Nephron (organoid): ENCODE data around the gene ITGB1BP1.

Experiments used
- H3K27ac Mint-ChIP-seq, 3 experiments: 2 replicates each; pipeline ENCODE4 v1.8.0; 2020; ENCODE audit warnings: mixed read lengths in 3 of 3, mild to moderate bottlenecking in 2 of 3, moderate library complexity in 1 of 3
- H3K27me3 Mint-ChIP-seq: 2 replicates; pipeline ENCODE4 v1.8.0; 2021; ENCODE audit warnings: low read depth, mild to moderate bottlenecking, moderate library complexity, mixed read lengths
- H3K36me3 Mint-ChIP-seq: 2 replicates; pipeline ENCODE4 v1.8.0; 2020; ENCODE audit warnings: low read depth, mixed read lengths
- H3K4me1 Mint-ChIP-seq: 2 replicates; pipeline ENCODE4 v1.8.0; 2020; ENCODE audit warnings: mixed read lengths
- H3K4me3 Mint-ChIP-seq, 3 experiments: 2 replicates each; pipeline ENCODE4 v1.8.0; 2020; ENCODE audit warnings: mild to moderate bottlenecking in 3 of 3, mixed read lengths in 3 of 3, moderate library complexity in 2 of 3
- H3K9me3 Mint-ChIP-seq: 2 replicates; pipeline ENCODE4 v1.8.0; 2020; ENCODE audit warnings: mixed read lengths
- CTCF ChIP-seq, 3 experiments: fragments of 200-600 bp; sonication (generic); IDR thresholded peaks; one replicate each; pipeline ENCODE4 v1.5.0; 2021; ENCODE audit warnings: antibody characterized with exemption in 3 of 3; ENCODE audit not compliant: unreplicated experiment in 3 of 3

Gene ITGB1BP1

GRCh38 chr2:9407363-9407811 lies 15.9 kb downstream of the ITGB1BP1 start:
- TF ChIP-seq CTCF (IDR thresholded peaks at IDR 0.05; ENCODE audit: unreplicated experiment in 3 of 3): no peak

GRCh38 chr2:9406529-9407362 lies 16.6 kb downstream of the ITGB1BP1 start:
- TF ChIP-seq CTCF (IDR thresholded peaks at IDR 0.05; ENCODE audit: unreplicated experiment in 3 of 3): no peak
- H3K27me3 Mint-ChIP-seq: no peaks in the 10 kb centered on the region
- H3K9me3 Mint-ChIP-seq: no peaks in the 10 kb centered on the region
- H3K4me1 Mint-ChIP-seq: no peaks in the 10 kb centered on the region
- H3K36me3 Mint-ChIP-seq: peaks cover 41% of the 10 kb centered on the region
- no peak overlapping the region for H3K4me3 Mint-ChIP-seq
- peak overlapping the region; percentile 42 to 83 (median 70) for H3K27ac Mint-ChIP-seq

More at GRCh38 chr2:9407363-9407811, 15.9 kb downstream of the ITGB1BP1 start:
- H3K4me1 Mint-ChIP-seq: no peaks in the 10 kb centered on the region
- no peaks in the 10 kb centered on the region for H3K9me3 Mint-ChIP-seq
- no peaks in the 10 kb centered on the region for H3K27me3 Mint-ChIP-seq
- H3K36me3 Mint-ChIP-seq: peaks cover 46% of the 10 kb centered on the region
- H3K27ac Mint-ChIP-seq: peak overlapping the region; percentile 42 to 83 (median 70)
- no peak overlapping the region for H3K4me3 Mint-ChIP-seq

DNA sequence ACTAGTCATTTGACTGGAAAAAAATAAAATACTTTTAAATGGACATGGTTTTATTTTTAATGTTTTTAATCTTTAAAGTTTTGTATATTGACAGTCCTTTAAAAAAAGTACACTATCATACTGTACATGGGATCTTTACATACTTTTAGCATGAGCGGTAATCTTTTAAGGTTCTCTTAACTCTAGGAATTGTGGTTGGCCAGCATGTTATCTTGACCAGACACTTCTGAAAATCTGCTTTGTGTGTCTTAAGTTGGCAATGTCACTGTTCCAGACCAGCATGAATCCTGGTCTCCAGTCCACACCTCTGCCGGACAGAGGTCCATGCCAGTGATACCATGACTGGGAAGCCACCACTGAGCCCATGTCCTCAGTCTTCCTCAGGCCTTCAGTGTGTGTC lies 17.7 kb downstream of the ITGB1BP1 start:
- H3K9me3 Mint-ChIP-seq: no peaks in the 10 kb centered on the region
- H3K27me3 Mint-ChIP-seq: no peaks in the 10 kb centered on the region
- no peak overlapping the region for H3K27ac Mint-ChIP-seq
- peaks cover 2% of the 10 kb centered on the region for H3K4me1 Mint-ChIP-seq
- no peak for TF ChIP-seq CTCF (IDR thresholded peaks at IDR 0.05; ENCODE audit: unreplicated experiment in 3 of 3)
- H3K4me3 Mint-ChIP-seq: no peak overlapping the region
- H3K36me3 Mint-ChIP-seq: peaks cover 35% of the 10 kb centered on the region

- no peaks in the 10 kb centered on the region for H3K27me3 Mint-ChIP-seq
- H3K27ac Mint-ChIP-seq: peak overlapping the region in 2 of 3 experiments; percentile 13 to 21
Measured at GRCh38 chr2:9404451-9404850, 18.9 kb downstream of the ITGB1BP1 start.

GRCh38 chr2:9403924-9404323 lies 19.4 kb downstream of the ITGB1BP1 start:
- Mint-ChIP-seq H3K27ac (peak overlapping the region in 2 of 3 experiments; percentile 21 to 55), H3K27me3 (no peaks in the 10 kb centered on the region), H3K36me3 (peaks cover 34% of the 10 kb centered on the region), H3K9me3 (no peaks in the 10 kb centered on the region), H3K4me3 (no peak overlapping the region), H3K4me1 (peaks cover 11% of the 10 kb centered on the region)
- no peak for TF ChIP-seq CTCF (IDR thresholded peaks at IDR 0.05; ENCODE audit: unreplicated experiment in 3 of 3)

More at GRCh38 chr2:9404451-9404850, 18.9 kb downstream of the ITGB1BP1 start:
- peaks cover 37% of the 10 kb centered on the region for H3K36me3 Mint-ChIP-seq
- peaks cover 6% of the 10 kb centered on the region for H3K4me1 Mint-ChIP-seq
- no peak for TF ChIP-seq CTCF (IDR thresholded peaks at IDR 0.05; ENCODE audit: unreplicated experiment in 3 of 3)
- no peak overlapping the region for H3K4me3 Mint-ChIP-seq
- H3K9me3 Mint-ChIP-seq: no peaks in the 10 kb centered on the region
